K562 (cell line): ENCODE data around the gene SLA2. TPM values are rescaled to one million over a fixed set of nuclear protein-coding genes. Genes with fewer than 3 reads are reported as not detected.

ENCODE experiments used
- ATAC-seq: fragments of 200-7000 bp; cut with Tn5 transposase; 3 replicates; pipeline ENCODE4 v1.9.1; 2020; ENCODE audit warnings: moderate library complexity
- BruUV-seq: library from RNA; stranded (reverse); fragments of 400-500 nt; replicated peaks from 2 replicates; lab custom pipeline; 2021; lab: Mats Ljungman, UMichigan
- CTCF ChIA-PET: fragments of 300-600 bp; formaldehyde crosslinking; extraction: SDS; loops from one replicate; lab custom pipeline; 2021; ENCODE audit warnings: low intra/inter-chr PET ratio; lab: Yijun Ruan, JAX
- POLR2A ChIA-PET: fragments of 300-600, 350-650 bp; sonication (Branson Sonifier 250); formaldehyde crosslinking; extraction: SDS; loops from one replicate; lab custom pipeline; 2021; ENCODE audit warnings: antibody characterized with exemption, inconsistent platforms; lab: Yijun Ruan, JAX
- DNase-seq, 4 experiments: peaks; one replicate each; pipeline versions ENCODE4 v3.0.0 to v3.0.0-alpha.2; 2011 to 2018; ENCODE audit warnings: low spot score in 3 of 4, mixed read lengths in 3 of 4; ENCODE audit errors: extremely low read depth in 1 of 4
- FAIRE-seq: peaks from 2 replicates; lab custom pipeline; 2011; peaks lifted over from hg19 to GRCh38; lab: Jason Lieb, UNC
- H2AFZ ChIP-seq: 2 replicates; pipeline ENCODE4 v1.6.0; 2011; ENCODE audit warnings: low read depth, low read length, control low read depth, inconsistent platforms
- H3K27ac ChIP-seq: fragments of 200-600 bp; 3 replicates; pipeline ENCODE4 v1.8.0; 2011; ENCODE audit warnings: low read depth, mild to moderate bottlenecking, control low read depth, inconsistent platforms, low read length, moderate library complexity, mixed read lengths; ENCODE audit errors: extremely low read depth
- H3K27me3 ChIP-seq, 2 experiments: fragments of 300-600 bp in 1 of 2; 2 replicates in 1 of 2; 3 replicates in 1 of 2; pipeline versions ENCODE4 v1.6.0 to v1.8.0; 2011; ENCODE audit warnings: inconsistent platforms in 2 of 2, low read length in 2 of 2, mild to moderate bottlenecking in 1 of 2, mixed read lengths in 1 of 2, moderate library complexity in 1 of 2; ENCODE audit not compliant: control insufficient read depth in 2 of 2, insufficient read depth in 2 of 2
- H3K36me3 ChIP-seq: fragments of 300-600 bp; 3 replicates; pipeline ENCODE4 v1.8.0; 2011; ENCODE audit warnings: mild to moderate bottlenecking, low read length, inconsistent platforms; ENCODE audit not compliant: control insufficient read depth, insufficient read depth
- H3K4me1 ChIP-seq, 2 experiments: fragments of 200-600 bp in 1 of 2; replicated peaks in 1 of 2; 2 replicates in 1 of 2; 3 replicates in 1 of 2; pipeline versions ENCODE4 v1.5.1 to v1.8.0; 2011; ENCODE audit warnings: inconsistent platforms in 2 of 2, low read length in 2 of 2, mild to moderate bottlenecking in 1 of 2, mixed read lengths in 1 of 2, moderate library complexity in 1 of 2; ENCODE audit not compliant: control insufficient read depth in 2 of 2, insufficient read depth in 2 of 2
- H3K4me2 ChIP-seq: 2 replicates; pipeline ENCODE4 v1.6.1; 2011; ENCODE audit warnings: low read length, control low read depth, inconsistent platforms, mixed read lengths; ENCODE audit not compliant: insufficient read depth
- H3K4me3 ChIP-seq: fragments of 200-600 bp; sonication (generic), shearing (Covaris generic); 2 replicates; pipeline ENCODE4 v1.5.1; 2016; ENCODE audit warnings: control low read depth, inconsistent platforms
- H3K79me2 ChIP-seq: fragments of 200-600 bp; 3 replicates; pipeline ENCODE4 v1.8.0; 2011; ENCODE audit warnings: low read length, inconsistent platforms; ENCODE audit not compliant: control insufficient read depth, insufficient read depth
- H3K9ac ChIP-seq, 2 experiments: 2 replicates each; pipeline versions ENCODE4 v1.6.0 to v1.6.1; 2011; ENCODE audit warnings: low read depth in 2 of 2, low read length in 2 of 2, control low read depth in 1 of 2, inconsistent platforms in 1 of 2, mild to moderate bottlenecking in 1 of 2, mixed read lengths in 1 of 2; ENCODE audit not compliant: insufficient read depth in 1 of 2
- H3K9me1 ChIP-seq: one replicate; pipeline ENCODE4 v1.6.0; 2011; ENCODE audit warnings: inconsistent platforms, mild to moderate bottlenecking, low read length, moderate library complexity; ENCODE audit not compliant: control insufficient read depth, insufficient read depth
- H3K9me3 ChIP-seq: replicated peaks from 2 replicates; pipeline ENCODE4 v1.5.1; 2011; ENCODE audit warnings: low read depth, low read length, inconsistent platforms; ENCODE audit not compliant: control insufficient read depth, insufficient read depth
- H4K20me1 ChIP-seq: replicated peaks from 2 replicates; pipeline ENCODE4 v1.6.1; 2011; ENCODE audit warnings: low read length, inconsistent platforms, mixed read lengths; ENCODE audit not compliant: control insufficient read depth, insufficient read depth
- NFE2L1 ChIP-seq: fragments of 450-650 bp; IDR thresholded peaks from 2 replicates; pipeline ENCODE4 v1.6.1; 2016; ENCODE audit warnings: missing genetic modification characterization, low read depth, mild to moderate bottlenecking, missing compliant biosample characterization, moderate library complexity, borderline replicate concordance
- NFXL1 ChIP-seq: fragments of 450-650 bp; formaldehyde crosslinking; IDR thresholded peaks from 2 replicates; pipeline ENCODE4 v1.4.0; 2021; ENCODE audit warnings: mild to moderate bottlenecking
- PCBP2 ChIP-seq: fragments of 200-400 bp; formaldehyde crosslinking; IDR thresholded peaks from 2 replicates; pipeline ENCODE4 v1.6.1; 2018; ENCODE audit warnings: low read length, low read depth, mild to moderate bottlenecking, moderate library complexity; ENCODE audit not compliant: poor library complexity, severe bottlenecking
- ZNF644 ChIP-seq: fragments of 200-800 bp; sonication (Bioruptor generic); IDR thresholded peaks from 2 replicates; pipeline ENCODE4 v1.6.1; 2016; ENCODE audit warnings: low read depth, missing genetic modification characterization, missing compliant biosample characterization
- WGBS: fragments of 100-300 bp; shearing (Covaris generic); methylation state at CpG from one replicate; pipeline ENCODE4 v1.1.6; 2016; ENCODE audit warnings: low coverage, mixed read lengths; ENCODE audit not compliant: insufficient coverage; ENCODE audit errors: missing lambda C conversion rate; 5-methylcytosine and 5-hydroxymethylcytosine counted together
- in situ Hi-C: fragments of 300-500 bp; cut with MboI; formaldehyde crosslinking; loops from 4 replicates; pipeline ENCODE4 v1.15.0; 2018; ENCODE audit warnings: inconsistent platforms, mixed read lengths
- intact Hi-C: fragments of 100-400 bp; cut with micrococcal nuclease; formaldehyde crosslinking; loops from 2 replicates; pipeline ENCODE4 v1.14.2; 2022
- polyA plus RNA-seq, 8 experiments: library from polyadenylated mRNA; depleted of rRNA in 4 of 8; stranded (reverse) in 5 of 8; unstranded in 3 of 8; fragments of >200 nt; fragmentation: Nextera tagmentation in 2 of 8; fragmentation: Illumina TruSeq in 1 of 8; extraction: Ambion mirVana in 2 of 8; extraction: Trizol in 1 of 8; gene quantifications; 2 replicates each; pipeline versions ENCODE4 v1.2.1 to v1.2.3, GENCODE V29; 2011 to 2014; ENCODE audit warnings: inconsistent platforms in 1 of 8, missing spikeins in 1 of 8
- total RNA-seq, 7 experiments: library from RNA; depleted of rRNA in 6 of 7; stranded (reverse); fragments of >200 nt in 6 of 7; fragmentation: Illumina TruSeq in 2 of 7; extraction: Trizol in 2 of 7; gene quantifications; 2 replicates each; pipeline versions ENCODE4 v1.2.1 to v1.2.3, GENCODE V29; 2011 to 2021; ENCODE audit warnings: low replicate concordance in 1 of 7
- TF ChIP-seq, protein P1 (sequence below), 2 experiments: fragments of 150-350 bp in 1 of 2; IDR thresholded peaks; 2 replicates each; pipeline ENCODE4 v1.6.1; 2012 to 2016; ENCODE audit warnings: low read depth in 2 of 2, low read length in 2 of 2, mild to moderate bottlenecking in 1 of 2, moderate library complexity in 1 of 2
- TF ChIP-seq, protein P2 (sequence below): fragments of 250-450 bp; sonication (Bioruptor Pico); IDR thresholded peaks from 2 replicates; pipeline ENCODE4 v1.6.1; 2021; ENCODE audit warnings: mild to moderate bottlenecking
- TF ChIP-seq, protein P3 (sequence below): sonication (generic); formaldehyde crosslinking; IDR thresholded peaks from 2 replicates; pipeline ENCODE4 v1.8.0; 2023; ENCODE audit warnings: missing genetic modification reagents, mild to moderate bottlenecking, borderline replicate concordance

SLA2 gene
- total and polyA plus RNA-seq, 9 of the 15 experiments (the other 6 are each of a cell fraction or from before 2014, with no cell fraction given) = 0.07 TPM; not detected in 7

DNA sequence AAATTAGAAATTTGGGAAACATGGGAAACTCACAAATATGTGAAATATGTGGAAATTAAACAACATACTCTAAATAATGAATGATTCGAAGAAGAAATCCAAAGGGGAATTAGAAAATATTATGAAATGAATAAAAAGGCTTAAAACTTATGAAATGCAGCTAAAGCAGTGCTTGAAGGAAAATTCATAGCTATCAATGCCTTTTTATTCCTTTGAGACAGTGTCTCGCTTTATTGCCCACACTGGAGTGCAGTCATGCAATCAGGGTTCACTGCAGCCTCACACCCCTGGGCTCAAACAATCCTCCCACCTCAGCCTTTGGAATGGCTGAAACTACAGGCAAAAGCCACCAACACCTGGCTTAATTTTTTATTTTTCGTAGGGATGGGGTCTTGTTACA lies 80.5 kb downstream of the SLA2 start:
- DNase-seq = no peak
- H3K4me2 ChIP-seq = no peak overlapping the region
- FAIRE-seq = no peak
- intact Hi-C loops = no loop called here
- no peaks in the 10 kb centered on the region for H3K36me3 ChIP-seq
- no peak overlapping the region for H3K27ac ChIP-seq
- POLR2A ChIA-PET = interaction anchor here (0.7 kb wide), 1 partner anchor 88 kb away, joined by 3 read pairs; no protein-coding TSS in a partner anchor
- H3K4me1 ChIP-seq = peaks cover 8 to 11% of the 10 kb centered on the region in 2 experiments
- no TSS peak for BruUV-seq
- H3K9me3 ChIP-seq = no peaks in the 10 kb centered on the region
- CTCF ChIA-PET = no interaction called here
- in situ Hi-C loops = no loop called here
- no peak overlapping the region for H3K9ac ChIP-seq
- H3K9me1 ChIP-seq = no peaks in the 10 kb centered on the region
- 46% methylated on average over 3 of the region's 3 CpGs for WGBS
- H3K4me3 ChIP-seq = no peak overlapping the region
- no peaks in the 10 kb centered on the region for H3K27me3 ChIP-seq
- no peaks in the 10 kb centered on the region for H3K79me2 ChIP-seq
- ATAC-seq = no peak
- H2AFZ ChIP-seq = no peak overlapping the region
- no peaks in the 10 kb centered on the region for H4K20me1 ChIP-seq
- TF ChIP-seq, protein P1, sequence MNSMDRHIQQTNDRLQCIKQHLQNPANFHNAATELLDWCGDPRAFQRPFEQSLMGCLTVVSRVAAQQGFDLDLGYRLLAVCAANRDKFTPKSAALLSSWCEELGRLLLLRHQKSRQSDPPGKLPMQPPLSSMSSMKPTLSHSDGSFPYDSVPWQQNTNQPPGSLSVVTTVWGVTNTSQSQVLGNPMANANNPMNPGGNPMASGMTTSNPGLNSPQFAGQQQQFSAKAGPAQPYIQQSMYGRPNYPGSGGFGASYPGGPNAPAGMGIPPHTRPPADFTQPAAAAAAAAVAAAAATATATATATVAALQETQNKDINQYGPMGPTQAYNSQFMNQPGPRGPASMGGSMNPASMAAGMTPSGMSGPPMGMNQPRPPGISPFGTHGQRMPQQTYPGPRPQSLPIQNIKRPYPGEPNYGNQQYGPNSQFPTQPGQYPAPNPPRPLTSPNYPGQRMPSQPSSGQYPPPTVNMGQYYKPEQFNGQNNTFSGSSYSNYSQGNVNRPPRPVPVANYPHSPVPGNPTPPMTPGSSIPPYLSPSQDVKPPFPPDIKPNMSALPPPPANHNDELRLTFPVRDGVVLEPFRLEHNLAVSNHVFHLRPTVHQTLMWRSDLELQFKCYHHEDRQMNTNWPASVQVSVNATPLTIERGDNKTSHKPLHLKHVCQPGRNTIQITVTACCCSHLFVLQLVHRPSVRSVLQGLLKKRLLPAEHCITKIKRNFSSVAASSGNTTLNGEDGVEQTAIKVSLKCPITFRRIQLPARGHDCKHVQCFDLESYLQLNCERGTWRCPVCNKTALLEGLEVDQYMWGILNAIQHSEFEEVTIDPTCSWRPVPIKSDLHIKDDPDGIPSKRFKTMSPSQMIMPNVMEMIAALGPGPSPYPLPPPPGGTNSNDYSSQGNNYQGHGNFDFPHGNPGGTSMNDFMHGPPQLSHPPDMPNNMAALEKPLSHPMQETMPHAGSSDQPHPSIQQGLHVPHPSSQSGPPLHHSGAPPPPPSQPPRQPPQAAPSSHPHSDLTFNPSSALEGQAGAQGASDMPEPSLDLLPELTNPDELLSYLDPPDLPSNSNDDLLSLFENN (IDR thresholded peaks at IDR 0.05; ENCODE audit: low read depth in 2 of 2, low read length in 2 of 2) = no peak
- TF ChIP-seq PCBP2 = no peak
- TF ChIP-seq ZNF644 = no peak
- TF ChIP-seq, protein P2, sequence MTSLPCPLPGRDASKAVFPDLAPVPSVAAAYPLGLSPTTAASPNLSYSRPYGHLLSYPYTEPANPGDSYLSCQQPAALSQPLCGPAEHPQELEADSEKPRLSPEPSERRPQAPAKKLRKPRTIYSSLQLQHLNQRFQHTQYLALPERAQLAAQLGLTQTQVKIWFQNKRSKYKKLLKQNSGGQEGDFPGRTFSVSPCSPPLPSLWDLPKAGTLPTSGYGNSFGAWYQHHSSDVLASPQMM = no peak
- TF ChIP-seq, protein P3, sequence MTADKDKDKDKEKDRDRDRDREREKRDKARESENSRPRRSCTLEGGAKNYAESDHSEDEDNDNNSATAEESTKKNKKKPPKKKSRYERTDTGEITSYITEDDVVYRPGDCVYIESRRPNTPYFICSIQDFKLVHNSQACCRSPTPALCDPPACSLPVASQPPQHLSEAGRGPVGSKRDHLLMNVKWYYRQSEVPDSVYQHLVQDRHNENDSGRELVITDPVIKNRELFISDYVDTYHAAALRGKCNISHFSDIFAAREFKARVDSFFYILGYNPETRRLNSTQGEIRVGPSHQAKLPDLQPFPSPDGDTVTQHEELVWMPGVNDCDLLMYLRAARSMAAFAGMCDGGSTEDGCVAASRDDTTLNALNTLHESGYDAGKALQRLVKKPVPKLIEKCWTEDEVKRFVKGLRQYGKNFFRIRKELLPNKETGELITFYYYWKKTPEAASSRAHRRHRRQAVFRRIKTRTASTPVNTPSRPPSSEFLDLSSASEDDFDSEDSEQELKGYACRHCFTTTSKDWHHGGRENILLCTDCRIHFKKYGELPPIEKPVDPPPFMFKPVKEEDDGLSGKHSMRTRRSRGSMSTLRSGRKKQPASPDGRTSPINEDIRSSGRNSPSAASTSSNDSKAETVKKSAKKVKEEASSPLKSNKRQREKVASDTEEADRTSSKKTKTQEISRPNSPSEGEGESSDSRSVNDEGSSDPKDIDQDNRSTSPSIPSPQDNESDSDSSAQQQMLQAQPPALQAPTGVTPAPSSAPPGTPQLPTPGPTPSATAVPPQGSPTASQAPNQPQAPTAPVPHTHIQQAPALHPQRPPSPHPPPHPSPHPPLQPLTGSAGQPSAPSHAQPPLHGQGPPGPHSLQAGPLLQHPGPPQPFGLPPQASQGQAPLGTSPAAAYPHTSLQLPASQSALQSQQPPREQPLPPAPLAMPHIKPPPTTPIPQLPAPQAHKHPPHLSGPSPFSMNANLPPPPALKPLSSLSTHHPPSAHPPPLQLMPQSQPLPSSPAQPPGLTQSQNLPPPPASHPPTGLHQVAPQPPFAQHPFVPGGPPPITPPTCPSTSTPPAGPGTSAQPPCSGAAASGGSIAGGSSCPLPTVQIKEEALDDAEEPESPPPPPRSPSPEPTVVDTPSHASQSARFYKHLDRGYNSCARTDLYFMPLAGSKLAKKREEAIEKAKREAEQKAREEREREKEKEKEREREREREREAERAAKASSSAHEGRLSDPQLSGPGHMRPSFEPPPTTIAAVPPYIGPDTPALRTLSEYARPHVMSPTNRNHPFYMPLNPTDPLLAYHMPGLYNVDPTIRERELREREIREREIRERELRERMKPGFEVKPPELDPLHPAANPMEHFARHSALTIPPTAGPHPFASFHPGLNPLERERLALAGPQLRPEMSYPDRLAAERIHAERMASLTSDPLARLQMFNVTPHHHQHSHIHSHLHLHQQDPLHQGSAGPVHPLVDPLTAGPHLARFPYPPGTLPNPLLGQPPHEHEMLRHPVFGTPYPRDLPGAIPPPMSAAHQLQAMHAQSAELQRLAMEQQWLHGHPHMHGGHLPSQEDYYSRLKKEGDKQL = no peak
- no peak for TF ChIP-seq NFXL1 (CRISPR knock-in tag)
- TF ChIP-seq NFE2L1 (tag) = no peak
